ENCODE measurements around the gene RPL9.
"Not testable (repeated sequence)": the region's sequence is repeated elsewhere in the genome, so short reads cannot be mapped to it uniquely, and the experiment has no call there.

RPL9 gene

GRCh38 chr4:39415678-39416283, 42.9 kb downstream of the RPL9 start:
- TF ChIP-seq CTCF (conservative IDR thresholded peaks at IDR 0.05; ENCODE audit: low read depth, low read length): no peak
- DNase-seq (ENCODE audit: low read depth): no peak
- no peak overlapping the region for H3K4me3 ChIP-seq (ENCODE audit: low read depth, low read length)

GRCh38 chr4:39411561-39411960, 47.2 kb downstream of the RPL9 start:
- not testable (repeated sequence) for H3K4me3 ChIP-seq (ENCODE audit: low read depth, low read length); DNase-seq (ENCODE audit: low read depth)

- no peak overlapping the region for H3K4me3 ChIP-seq (ENCODE audit: low read depth, low read length)
- DNase-seq (ENCODE audit: low read depth): peak; percentile 50
- TF ChIP-seq CTCF (conservative IDR thresholded peaks at IDR 0.05; ENCODE audit: low read depth, low read length): peak; percentile 46
Observed at GRCh38 chr4:39410415-39410814, 48.3 kb downstream of the RPL9 start.

- H3K4me3 ChIP-seq (ENCODE audit: low read depth, low read length): no peak overlapping the region
- TF ChIP-seq CTCF (conservative IDR thresholded peaks at IDR 0.05; ENCODE audit: low read depth, low read length): no peak
- no peak for DNase-seq (ENCODE audit: low read depth)
Observed at GRCh38 chr4:39407584-39407885, 51.2 kb downstream of the RPL9 start.

GRCh38 chr4:39406763-39407583, 51.7 kb downstream of the RPL9 start, which contains the start of gene KLB:
Gene KLB, plus strand, starts transcription at chr4:39406930. Its CDS starts 20 bp downstream, at chr4:39406950.
- no peak for TF ChIP-seq CTCF (conservative IDR thresholded peaks at IDR 0.05; ENCODE audit: low read depth, low read length)
- H3K4me3 ChIP-seq (ENCODE audit: low read depth, low read length): no peak within 1 kb of the TSS
- no peak for DNase-seq (ENCODE audit: low read depth)
